ENCODE data around the gene LRRC30. TPM values are rescaled to one million over a fixed set of nuclear protein-coding genes. Genes with fewer than 3 reads are reported as not detected.

LRRC30 gene
- polyA plus RNA-seq (not detected in 3 replicates), polyA minus RNA-seq (not detected in 3 replicates)
- polyA plus RNA-seq (2011; ENCODE audit: low read depth): not detected
- not detected in 2 replicates for polyA plus RNA-seq (2011; cell fraction: cytosol; rRNA removed)
- polyA plus RNA-seq (2011; cell fraction: nucleus; rRNA removed): not detected in 2 replicates
- polyA plus RNA-seq (2012; ENCODE audit: low replicate concordance): not detected in 2 replicates
- polyA minus RNA-seq (2011; cell fraction: cytosol; rRNA and poly(A)+ RNA removed): not detected
- not detected in 2 replicates for polyA minus RNA-seq (2011; cell fraction: nucleus; rRNA and poly(A)+ RNA removed)

GRCh38 chr18:7230626-7231349, at the start of gene LRRC30:
TSS of gene LRRC30 (plus strand) at chr18:7231089. CDS start at chr18:7231139, 50 bp downstream.
- FAIRE-seq (no peak), DNase-seq (ENCODE audit: low read depth, low spot score) (no peak)
- no peaks in the 10 kb centered on the region for H3K27me3 ChIP-seq (ENCODE audit: control insufficient read depth, extremely low read depth, insufficient read depth, low read length)
- no peaks in the 10 kb centered on the region for H4K20me1 ChIP-seq (ENCODE audit: control insufficient read depth, extremely low read depth, insufficient read depth, low read length)
- dilution Hi-C loops (cut with MboI; ENCODE audit: extremely low pct_ligation_motif_present, low sequenced_read_pairs): no loop called here
- no peaks in the 10 kb centered on the region for H3K9me1 ChIP-seq (ENCODE audit: control insufficient read depth, extremely low read depth, insufficient read depth, low read length)
- H2AFZ ChIP-seq (ENCODE audit: control insufficient read depth, low read length): no peak within 1 kb of the TSS
- no peak for TF ChIP-seq EZH2 (IDR thresholded peaks at IDR 0.05; ENCODE audit: low read length)
- TF ChIP-seq, protein P1, sequence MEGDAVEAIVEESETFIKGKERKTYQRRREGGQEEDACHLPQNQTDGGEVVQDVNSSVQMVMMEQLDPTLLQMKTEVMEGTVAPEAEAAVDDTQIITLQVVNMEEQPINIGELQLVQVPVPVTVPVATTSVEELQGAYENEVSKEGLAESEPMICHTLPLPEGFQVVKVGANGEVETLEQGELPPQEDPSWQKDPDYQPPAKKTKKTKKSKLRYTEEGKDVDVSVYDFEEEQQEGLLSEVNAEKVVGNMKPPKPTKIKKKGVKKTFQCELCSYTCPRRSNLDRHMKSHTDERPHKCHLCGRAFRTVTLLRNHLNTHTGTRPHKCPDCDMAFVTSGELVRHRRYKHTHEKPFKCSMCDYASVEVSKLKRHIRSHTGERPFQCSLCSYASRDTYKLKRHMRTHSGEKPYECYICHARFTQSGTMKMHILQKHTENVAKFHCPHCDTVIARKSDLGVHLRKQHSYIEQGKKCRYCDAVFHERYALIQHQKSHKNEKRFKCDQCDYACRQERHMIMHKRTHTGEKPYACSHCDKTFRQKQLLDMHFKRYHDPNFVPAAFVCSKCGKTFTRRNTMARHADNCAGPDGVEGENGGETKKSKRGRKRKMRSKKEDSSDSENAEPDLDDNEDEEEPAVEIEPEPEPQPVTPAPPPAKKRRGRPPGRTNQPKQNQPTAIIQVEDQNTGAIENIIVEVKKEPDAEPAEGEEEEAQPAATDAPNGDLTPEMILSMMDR (optimal IDR thresholded peaks at IDR 0.05 in 1 of 3, IDR thresholded peaks at IDR 0.05 in 1 of 3, conservative IDR thresholded peaks at IDR 0.05 in 1 of 3; ENCODE audit: extremely low read depth in 1 of 3, insufficient read depth in 2 of 3, low read length in 3 of 3): no peak
- no peak within 1 kb of the TSS for H3K27ac ChIP-seq (ENCODE audit: control insufficient read depth, insufficient read depth, low read length)
- H3K9me3 ChIP-seq (ENCODE audit: control insufficient read depth, low read depth, low read length): no peaks in the 10 kb centered on the region
- no peaks in the 10 kb centered on the region for H3K36me3 ChIP-seq (ENCODE audit: control insufficient read depth in 2 of 2, extremely low read depth in 1 of 2, insufficient read depth in 2 of 2, low read length in 2 of 2)
- no peak within 1 kb of the TSS for H3K4me2 ChIP-seq (ENCODE audit: control insufficient read depth, extremely low read depth, insufficient read depth, low read depth, low read length)
- H3K4me1 ChIP-seq (ENCODE audit: control insufficient read depth, extremely low read depth, insufficient read depth, low read length): no peaks in the 10 kb centered on the region
- H3K4me3 ChIP-seq (ENCODE audit: control insufficient read depth in 2 of 3, extremely low read depth in 1 of 3, insufficient read depth in 2 of 3, low read depth in 1 of 3, low read length in 3 of 3): no peak within 1 kb of the TSS
- H3K79me2 ChIP-seq (ENCODE audit: control insufficient read depth, insufficient read depth, low read length): no peaks in the 10 kb centered on the region
- no peak within 1 kb of the TSS for H3K9ac ChIP-seq (ENCODE audit: control insufficient read depth, extremely low read depth, insufficient read depth, low read length)

DNA sequence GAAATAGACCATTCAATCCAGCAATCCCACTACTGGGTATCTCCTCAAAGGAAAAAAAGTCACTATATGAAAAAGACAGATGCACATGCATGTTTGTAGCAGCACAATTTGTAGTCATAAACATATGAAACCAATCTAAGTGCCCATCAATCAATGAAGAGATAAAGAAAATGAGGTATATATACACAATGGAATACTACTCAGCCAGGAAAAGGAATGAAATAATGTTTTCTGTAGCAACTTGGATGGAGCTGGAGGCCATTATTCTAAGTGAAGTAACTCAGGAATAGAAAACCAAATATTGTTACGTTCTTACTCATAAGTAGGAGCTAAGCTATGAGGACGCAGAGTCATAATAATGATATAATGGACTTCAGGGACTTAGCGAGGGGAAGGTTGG, 45.2 kb upstream of the LRRC30 start:
- dilution Hi-C loops (cut with MboI; ENCODE audit: extremely low pct_ligation_motif_present, low sequenced_read_pairs): loop anchor here (25.0 kb wide), 1 partner anchor 148 kb away; no protein-coding TSS in a partner anchor
- Histone ChIP-seq H3K79me2 (ENCODE audit: control insufficient read depth, insufficient read depth, low read length) (no peaks in the 10 kb centered on the region), H3K9me3 (ENCODE audit: control insufficient read depth, low read depth, low read length) (no peaks in the 10 kb centered on the region), H3K27me3 (ENCODE audit: control insufficient read depth, extremely low read depth, insufficient read depth, low read length) (no peaks in the 10 kb centered on the region), H3K4me2 (ENCODE audit: control insufficient read depth, extremely low read depth, insufficient read depth, low read depth, low read length) (no peak overlapping the region), H3K27ac (ENCODE audit: control insufficient read depth, insufficient read depth, low read length) (no peak overlapping the region), H3K4me3 (ENCODE audit: control insufficient read depth in 2 of 3, extremely low read depth in 1 of 3, insufficient read depth in 2 of 3, low read depth in 1 of 3, low read length in 3 of 3) (no peak overlapping the region), H3K36me3 (ENCODE audit: control insufficient read depth in 2 of 2, extremely low read depth in 1 of 2, insufficient read depth in 2 of 2, low read length in 2 of 2) (no peaks in the 10 kb centered on the region), H3K9ac (ENCODE audit: control insufficient read depth, extremely low read depth, insufficient read depth, low read length) (no peak overlapping the region), H2AFZ (ENCODE audit: control insufficient read depth, low read length) (no peak overlapping the region), H4K20me1 (ENCODE audit: control insufficient read depth, extremely low read depth, insufficient read depth, low read length) (no peaks in the 10 kb centered on the region), H3K9me1 (ENCODE audit: control insufficient read depth, extremely low read depth, insufficient read depth, low read length) (no peaks in the 10 kb centered on the region), H3K4me1 (ENCODE audit: control insufficient read depth, extremely low read depth, insufficient read depth, low read length) (no peaks in the 10 kb centered on the region)
- TF ChIP-seq, protein P1 (optimal IDR thresholded peaks at IDR 0.05 in 1 of 3, IDR thresholded peaks at IDR 0.05 in 1 of 3, conservative IDR thresholded peaks at IDR 0.05 in 1 of 3; ENCODE audit: extremely low read depth in 1 of 3, insufficient read depth in 2 of 3, low read length in 3 of 3): no peak
- TF ChIP-seq EZH2 (IDR thresholded peaks at IDR 0.05; ENCODE audit: low read length): no peak
- FAIRE-seq (no peak), DNase-seq (ENCODE audit: low read depth, low spot score) (no peak)

Measured in keratinocyte (primary cell).